GM18502 (cell line): ENCODE results near the gene PDCD5.
"Not testable (repeated sequence)": the region's sequence is repeated elsewhere in the genome, so short reads cannot be mapped to it uniquely, and the experiment has no call there.

Source experiments
- ATAC-seq: cut with Tn5 transposase; IDR thresholded peaks from one replicate; pipeline ENCODE4 v1.9.1; 2021; ENCODE audit warnings: mild to moderate bottlenecking; ENCODE audit not compliant: unreplicated experiment, poor library complexity

The PDCD5 gene, protein sequence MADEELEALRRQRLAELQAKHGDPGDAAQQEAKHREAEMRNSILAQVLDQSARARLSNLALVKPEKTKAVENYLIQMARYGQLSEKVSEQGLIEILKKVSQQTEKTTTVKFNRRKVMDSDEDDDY

DNA sequence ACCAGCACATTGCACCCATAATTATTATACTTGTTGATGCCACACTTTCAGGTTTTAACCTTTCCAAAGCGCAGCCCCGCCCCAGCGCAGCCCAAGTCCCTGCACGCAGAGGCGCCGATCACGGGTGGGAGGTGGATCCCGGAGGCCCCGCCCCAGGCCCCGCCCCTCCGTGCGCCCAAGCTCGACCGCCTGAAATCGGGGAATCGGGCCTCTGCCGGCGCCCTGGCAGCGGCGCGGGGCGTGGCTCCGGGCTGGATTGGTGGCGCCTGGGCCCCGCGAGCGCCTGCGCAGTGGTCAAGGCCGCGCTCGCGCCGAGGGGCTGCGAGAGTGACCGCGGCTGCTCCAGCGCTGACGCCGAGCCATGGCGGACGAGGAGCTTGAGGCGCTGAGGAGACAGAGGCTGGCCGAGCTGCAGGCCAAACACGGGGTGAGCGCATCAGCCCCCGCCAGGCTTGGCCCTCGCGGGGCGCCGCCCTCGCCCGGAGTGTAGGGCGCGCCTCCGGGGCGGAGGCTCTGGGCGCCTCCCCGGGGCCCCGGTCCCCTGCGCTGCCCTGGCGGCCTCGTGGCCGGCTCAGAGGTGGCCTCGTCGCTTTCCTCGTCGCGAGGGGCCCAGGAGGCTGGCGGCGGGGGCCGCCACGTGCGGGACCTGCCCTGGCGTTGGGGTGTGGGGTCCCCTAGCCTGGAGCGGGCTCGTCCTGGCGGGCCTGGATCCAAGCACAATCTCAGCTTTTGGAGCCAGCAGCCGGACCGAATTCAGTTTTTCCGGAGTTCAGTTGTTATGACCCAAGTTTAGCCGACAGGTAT, at the start of gene PDCD5:
Gene PDCD5 (plus strand): TSS at position 290 of the 804 bp plus-strand sequence. CDS start 72 bp downstream, at position 362.
- peak; percentile 90 for ATAC-seq

DNA sequence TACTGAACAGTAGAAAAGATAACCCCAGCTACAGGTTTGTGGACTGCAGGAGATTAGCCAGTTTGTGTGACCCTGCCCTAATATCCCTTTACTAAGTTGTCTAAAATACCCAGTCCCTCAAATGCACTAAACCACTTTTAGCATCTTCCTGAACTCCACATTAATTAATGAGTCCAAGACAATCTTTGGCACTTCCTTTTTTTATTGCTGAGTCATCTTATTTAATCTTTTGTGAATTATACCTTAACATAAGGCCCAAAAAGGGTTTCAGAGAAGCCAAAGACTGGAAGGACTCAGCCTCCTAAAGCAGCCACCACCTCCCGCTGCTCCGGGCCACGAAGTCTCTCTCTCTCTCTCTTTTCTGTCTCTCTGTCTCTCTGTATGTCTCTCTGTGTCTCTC, 48.8 kb upstream of the PDCD5 start:
- ATAC-seq = no peak

DNA sequence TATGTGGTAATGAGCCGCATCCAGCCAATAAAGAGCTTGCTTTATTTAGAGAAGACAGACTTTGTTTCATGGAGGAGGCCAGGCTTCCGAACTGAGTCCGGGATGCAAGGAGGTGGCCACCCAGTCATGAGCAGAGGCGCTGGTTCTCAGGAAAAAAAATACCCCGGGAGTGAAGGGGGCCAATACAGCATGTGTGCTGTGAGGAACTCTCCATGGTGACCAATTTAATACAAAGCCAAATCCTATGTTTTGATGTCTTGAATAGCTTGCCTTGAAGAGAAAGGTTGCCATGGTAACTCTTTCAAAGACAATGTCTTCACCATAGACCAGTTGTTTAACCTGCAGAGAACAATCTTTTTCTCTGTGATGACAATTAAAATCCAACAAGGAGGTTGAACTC, 43.4 kb upstream of the PDCD5 start:
- no peak for ATAC-seq

DNA sequence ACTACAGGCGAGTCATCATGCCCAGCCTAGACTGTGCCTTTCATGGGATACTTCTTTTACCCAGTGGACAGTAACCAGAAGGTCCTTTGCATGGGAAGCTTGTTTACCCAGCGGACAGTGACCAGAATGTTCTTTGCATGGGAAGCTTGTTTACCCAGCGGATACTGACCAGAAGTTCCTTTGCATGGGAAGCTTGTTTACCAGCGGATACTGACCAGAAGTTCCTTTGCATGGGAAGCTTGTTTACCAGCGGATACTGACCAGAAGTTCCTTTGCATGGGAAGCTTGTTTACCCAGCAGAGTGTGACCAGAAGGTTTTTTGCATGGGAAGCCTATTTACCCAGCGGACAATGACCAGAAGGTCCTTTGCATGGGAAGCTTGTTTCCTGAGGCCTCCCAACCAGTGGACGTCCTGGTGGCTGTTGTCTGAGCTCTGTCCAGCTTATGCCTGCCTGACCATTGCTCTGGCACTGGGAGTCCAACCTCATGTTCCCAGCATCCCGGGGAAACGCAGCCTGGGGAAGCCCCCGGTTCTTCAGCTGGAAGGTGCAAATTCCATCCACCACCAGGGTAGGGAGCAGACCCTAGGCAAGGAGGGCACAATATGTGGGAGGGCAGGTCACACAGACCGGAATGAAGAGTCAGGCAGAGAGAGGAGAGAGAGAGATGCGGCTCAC, 41.6 kb upstream of the PDCD5 start:
- ATAC-seq = no peak

DNA sequence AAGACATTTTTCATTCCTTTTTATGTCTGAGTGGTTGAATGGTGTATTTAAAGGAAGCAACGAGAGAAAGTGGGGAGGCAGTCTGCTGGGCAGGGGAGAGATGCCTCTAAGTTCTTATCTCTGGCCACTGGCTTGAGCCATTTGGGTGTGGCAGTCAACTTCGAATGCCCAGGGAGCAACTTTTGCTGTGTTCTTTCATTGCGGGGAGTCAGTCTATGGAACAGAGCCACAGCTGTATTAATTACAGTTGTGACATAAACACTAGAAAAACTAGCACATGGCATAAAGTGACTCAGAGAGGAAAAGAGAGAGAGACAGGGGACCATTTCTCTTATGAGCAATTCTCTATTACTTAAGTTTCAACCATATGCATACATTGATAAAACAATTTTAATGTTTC, 40.4 kb upstream of the PDCD5 start:
- no peak for ATAC-seq

DNA sequence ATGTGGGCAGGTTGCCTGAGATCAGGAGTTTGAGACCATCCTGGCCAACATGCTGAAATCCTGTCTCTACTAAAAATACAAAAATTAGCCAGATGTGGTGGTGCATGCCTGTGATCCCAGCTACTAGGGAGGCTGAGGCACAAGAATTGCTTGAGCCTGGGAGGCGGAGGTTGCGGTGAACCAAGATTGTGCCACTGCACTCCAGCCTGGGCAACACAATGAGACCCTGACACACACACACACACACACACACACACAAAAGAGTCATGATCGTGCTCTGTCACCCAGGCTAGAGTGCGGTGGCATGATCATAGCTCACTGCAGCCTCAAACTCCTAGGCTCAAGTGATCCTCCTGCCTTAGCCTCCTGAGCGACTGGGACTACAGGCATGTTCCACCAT, 39.6 kb upstream of the PDCD5 start:
- not testable (repeated sequence) for ATAC-seq

DNA sequence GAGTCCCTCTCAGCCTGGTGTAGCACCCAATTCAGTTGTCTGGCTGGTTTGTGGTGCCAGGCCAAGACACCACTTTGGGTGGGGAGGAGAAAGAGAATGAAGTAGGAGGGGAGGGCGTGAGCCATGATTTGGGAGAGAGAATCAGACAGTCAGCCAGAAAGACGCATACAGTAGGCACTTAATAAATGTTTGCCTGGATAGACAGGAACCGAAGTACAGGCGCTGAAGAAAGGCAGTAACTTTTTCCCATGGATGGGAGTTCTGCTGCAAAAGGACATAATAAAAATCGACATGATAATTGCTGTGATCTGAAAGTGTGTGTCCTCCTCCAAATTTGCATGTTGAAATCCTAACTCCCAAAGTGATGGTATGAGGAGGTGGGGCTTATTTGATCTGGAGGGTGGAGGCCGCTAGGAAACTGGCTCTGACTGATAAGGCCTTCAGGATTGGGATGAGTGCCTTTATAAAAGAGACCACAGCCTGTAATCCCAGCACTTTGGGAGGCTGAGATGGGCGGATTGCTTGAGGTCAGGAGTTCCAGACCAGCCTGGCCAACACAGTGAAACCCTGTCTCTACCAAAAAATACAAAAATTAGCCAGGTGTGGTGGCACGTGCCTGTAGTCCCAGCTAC, 38.4 kb upstream of the PDCD5 start:
- no peak for ATAC-seq

DNA sequence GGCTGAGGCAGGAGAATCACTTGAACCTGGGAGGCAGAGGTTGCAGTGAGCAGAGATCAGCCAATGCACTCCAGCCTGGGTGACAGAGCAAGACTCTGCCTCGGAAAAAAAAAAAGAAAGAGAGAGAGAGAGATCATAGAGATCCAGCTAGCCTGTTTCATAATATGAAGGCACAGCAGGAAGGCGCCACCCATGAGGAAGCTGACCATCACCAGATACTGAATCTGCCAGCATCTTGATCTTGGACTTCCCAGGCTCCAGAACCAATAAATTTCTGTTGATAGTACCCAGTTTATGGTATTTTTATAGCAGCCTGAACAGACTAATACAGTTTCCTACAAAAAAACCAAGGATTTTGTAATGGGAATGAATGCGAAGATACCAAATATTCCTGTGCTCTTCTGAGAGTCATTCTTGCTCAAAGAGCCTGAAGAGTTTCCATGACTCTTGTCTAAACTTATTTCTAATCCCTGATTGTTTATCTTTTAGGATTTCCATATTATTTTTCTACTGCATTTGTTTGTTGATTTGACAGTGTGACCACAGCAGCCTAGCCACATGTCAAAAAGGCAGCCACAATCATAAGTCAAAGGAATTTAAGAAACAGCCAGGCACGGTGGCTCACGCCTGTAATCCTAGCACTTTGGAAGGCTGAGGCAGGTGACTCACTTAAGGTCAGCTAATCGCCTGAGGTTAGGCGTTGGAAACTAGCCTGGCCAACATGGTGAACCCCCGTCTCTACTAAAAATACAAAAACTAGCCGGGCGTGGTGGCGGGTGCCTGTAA, 37.7 kb upstream of the PDCD5 start:
- no peak for ATAC-seq

DNA sequence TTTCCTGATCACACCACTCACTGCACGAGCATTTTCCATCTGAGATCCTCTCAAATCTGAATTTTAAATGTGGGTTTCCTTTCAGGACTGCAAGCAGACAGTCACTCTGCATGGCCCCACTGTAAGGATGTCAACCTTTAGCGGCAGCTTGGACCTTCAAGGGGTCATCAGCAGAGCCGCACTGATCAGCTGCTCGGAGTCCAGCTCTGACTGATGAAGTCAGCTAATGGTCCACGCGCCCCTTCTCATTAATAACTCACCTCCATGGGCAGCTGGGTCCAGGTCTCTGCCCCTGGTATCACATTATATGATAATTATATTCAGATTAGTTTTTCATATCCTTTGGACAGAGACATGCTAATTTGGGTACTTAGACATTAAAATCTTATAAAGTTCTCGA, 36.1 kb upstream of the PDCD5 start:
- no peak for ATAC-seq

DNA sequence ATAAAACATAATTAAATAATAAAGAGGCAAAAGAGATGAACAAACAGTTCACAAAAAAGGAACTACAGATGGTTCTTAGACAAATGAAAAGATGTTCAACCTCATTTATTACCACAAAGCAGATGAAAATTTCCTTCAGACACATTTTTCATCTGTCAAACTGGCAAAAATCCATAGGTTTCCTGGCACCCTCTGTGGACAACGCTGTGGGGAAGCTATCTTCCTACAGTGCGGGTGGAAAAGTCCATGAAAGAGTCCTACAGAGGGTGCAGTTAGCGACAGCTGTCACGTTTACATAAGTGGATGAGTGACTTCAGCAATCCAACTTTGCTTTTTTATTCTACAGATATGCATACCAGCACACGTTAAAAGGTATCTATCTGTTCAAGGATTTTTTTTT, 30.3 kb upstream of the PDCD5 start:
- ATAC-seq = no peak

DNA sequence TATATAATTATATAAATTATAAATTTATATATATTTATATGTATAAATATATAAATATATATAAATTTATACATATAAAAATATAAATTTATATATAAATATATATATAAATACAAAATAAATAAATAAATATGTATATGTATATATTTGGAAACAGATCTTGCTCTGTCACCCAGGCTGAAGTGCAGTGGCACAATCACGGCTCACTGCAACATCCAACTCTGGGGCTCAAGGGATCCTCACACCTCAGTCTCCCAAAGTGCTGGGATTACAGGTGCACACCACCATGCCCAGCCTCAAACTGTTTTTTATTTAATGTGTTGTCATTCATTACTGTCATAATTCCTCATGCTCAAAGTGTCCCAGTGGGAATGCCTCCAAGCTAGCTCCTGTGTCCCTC, 25.2 kb upstream of the PDCD5 start:
- ATAC-seq = no peak

DNA sequence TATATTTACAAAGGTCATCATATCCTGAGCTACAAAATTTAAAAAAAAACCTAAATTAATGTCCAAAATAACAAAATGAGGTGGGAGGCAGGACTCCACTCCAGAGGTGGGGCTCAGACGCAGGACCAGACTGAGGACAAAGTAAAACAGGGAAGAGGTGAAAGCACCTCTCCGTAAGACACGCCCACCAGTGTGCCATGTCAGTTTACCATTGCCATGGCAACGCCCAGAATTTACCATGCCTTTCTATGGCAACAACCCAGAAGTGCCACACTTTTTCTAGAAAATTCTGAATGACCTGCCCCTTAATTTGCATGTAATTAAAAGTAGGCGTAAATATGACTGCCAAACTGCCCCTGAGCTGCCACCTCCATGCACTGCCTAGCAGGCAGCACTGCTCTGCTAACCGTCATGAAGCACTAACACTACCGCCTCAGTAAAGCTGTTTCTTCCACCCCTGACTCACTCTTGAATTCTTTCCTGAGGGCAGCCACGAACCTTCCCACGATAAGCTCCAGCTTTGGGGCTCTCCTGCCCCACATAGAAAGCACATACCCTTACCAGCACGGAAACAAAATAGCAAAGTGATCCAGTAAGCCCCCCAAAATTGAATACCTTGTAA, 22.3 kb upstream of the PDCD5 start:
- ATAC-seq = no peak

DNA sequence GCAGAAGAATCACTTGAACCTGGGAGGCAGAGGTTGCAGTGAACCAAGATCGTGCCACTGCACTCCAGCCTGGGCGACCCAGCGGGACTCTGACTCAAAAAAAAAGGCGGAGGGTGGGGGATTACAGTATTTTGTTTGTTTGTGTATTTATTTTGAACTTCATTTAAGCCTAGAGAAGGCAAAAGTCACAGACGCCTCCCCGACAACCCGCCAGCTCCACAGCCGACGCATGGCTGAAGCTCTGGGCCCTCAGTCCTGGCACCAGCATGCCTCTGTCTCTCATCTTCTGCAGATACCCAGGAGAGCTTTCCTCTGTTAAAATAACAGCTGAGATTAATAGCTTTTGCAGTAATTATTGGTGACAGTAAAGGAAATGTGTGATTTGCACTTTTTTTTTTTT, 17.2 kb upstream of the PDCD5 start:
- ATAC-seq = no peak

DNA sequence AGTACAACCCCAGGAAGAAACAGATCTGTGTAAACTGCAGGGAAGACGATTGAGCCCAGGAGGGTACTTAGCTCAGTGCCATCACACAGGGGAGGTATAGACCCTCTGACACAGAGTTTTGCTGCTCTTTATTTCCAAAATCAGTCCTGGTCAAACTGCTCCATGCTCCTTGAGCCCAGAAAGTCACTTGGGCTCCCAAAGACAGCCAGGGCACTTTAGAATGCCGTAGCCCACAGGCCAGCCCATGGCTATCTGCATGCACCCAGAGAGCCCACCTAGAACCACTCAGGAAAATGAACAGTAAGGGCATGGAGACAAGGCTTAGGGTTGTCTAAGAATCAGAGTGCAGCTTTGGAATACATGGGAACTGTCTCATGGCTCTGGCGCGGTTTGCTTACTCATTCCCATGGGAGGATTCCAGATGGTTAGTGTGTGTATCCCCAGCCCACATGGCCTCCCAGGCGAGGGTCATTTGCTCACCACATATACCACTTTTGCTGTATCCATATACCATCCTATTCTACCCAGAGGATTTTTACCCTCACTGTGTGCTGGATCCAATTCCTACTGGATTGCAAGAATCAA, 14.7 kb upstream of the PDCD5 start:
- ATAC-seq = no peak

DNA sequence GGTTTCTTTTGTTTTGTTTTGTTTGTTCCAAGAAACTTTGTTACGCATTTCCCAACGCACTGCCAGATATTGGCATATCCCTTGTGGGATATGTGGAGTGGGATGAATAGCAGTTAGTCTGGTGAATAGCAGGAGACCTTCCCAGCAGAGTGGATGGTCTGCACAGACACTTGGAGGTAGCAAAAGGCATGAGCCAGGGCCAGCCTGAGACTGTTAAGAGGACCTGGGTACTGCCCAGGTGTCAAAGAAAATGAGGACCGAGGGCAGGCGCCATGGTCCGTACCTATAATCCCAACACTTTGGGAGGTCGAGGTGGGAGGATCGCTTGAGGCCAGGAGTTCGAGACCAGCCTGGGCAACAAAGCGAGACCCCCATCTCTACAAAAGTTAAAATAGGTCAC, 13.5 kb upstream of the PDCD5 start:
- ATAC-seq = no peak

DNA sequence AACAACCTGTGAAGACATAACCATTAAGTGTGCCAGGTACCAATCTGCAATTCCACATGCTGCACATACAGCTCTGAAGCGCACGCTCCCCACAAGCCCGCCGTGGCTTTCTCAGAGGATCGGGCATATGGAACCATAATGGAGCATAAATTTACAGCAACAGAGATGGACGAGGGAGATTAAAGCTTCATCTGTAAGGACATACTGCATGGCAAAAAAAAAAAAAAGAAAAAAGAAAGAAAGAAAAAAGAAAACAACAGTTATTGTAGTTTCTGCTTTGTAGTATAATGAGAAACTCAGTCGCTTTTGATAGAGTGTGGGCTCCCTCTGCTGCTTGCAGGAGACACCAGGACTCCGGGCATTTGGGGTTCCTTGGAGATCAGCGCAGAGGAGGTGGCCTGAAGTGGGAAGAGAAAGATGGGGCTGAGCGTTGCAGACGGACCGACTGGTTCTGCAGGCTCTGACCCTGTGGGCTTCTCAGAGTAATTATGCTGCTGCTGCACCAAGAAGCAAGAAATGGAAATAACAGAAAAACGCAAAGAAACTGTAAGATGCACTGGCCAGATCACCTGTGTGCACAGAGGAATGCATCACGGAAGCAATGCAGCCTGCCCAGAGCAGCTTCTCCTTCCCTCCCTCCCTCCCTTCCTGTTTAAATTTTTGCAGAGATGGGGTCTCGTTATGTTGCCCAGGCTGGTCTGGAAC, 10.8 kb upstream of the PDCD5 start:
- no peak for ATAC-seq

DNA sequence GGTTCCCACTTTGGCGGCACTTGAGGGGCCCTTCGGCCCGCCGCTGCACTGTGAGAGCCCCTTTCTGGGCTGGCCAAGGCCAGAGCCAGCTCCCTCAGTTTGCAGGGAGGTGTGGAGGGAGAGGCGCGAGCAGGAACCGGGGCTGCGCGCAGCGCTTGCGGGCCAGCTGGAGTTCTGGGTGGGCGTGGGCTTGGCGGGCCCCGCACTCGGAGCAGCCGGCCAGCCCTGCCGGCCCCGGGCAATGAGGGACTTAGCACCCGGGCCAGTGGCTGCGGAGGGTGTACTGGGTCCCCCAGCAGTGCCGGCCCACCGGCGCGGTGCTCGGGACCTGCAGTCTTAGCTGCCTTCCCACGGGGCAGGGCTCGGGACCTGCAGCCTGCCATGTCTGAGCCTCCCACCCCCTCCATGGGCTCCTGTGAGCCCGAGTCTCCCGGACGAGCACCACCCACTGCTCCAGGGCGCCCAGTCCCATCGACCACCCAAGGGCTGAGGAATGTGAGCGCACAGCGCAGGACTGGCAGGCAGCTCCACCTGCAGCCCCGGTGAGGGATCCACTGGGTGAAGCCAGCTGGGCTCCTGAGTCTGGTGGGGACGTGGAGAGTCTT, 9.4 kb upstream of the PDCD5 start:
- not testable (repeated sequence) for ATAC-seq

DNA sequence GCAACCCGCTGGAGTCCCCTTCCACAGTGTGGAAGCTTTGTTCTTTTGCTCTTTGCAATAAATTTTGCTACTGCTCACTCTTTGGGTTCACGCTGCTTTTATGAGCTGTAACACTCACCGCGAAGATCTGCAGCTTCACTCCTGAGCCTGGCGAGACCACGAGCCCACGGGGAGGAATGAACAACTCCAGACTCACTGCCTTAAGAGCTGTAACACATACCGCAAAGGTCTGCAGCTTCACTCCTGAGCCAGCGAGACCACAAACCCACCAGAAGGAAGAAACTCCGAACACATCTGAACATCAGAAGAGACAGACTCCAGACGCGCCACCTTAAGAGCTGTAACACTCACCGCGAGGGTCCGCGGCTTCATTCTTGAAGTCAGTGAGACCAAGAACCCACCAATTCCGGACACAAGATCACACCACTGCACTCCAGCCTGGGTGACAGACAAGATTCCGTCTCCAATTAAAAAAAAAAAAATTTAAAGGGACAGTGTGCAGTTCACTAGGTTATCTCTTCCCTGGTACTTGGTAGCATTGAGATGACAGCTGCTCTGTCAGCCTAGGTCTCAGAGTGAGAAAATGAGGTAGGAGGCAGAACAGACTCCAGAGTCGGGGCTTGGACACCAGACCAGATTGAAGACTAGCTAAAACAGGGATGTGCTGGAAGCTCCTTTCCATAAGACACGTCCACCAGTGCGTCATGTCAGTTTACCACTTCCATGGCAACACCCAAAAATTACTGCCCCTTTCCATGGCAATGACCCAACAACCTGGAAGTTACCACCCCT, 8.1 kb upstream of the PDCD5 start:
- ATAC-seq = not testable (repeated sequence)
